Measurements from ENCODE around the gene EMP2.

EMP2 gene

DNA sequence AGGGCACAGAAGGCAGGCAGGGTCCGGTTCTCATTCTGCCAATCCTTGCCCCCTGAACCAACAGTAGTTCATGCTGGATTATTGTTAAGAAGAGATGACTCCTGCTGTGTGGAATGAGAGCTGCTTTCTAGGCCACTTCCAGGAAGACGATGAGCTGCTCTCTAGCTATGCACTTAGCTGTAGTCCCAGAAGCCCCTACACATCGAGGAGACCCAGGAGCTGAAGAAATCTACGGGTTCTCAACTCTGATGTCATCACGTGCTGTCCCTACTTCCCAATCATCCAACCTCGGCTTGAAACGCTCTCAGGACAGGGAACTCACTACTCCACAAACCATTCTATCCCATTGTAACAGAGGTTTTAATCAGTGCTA is 29.0 kb upstream of the EMP2 start:
- FAIRE-seq, result no peak

DNA sequence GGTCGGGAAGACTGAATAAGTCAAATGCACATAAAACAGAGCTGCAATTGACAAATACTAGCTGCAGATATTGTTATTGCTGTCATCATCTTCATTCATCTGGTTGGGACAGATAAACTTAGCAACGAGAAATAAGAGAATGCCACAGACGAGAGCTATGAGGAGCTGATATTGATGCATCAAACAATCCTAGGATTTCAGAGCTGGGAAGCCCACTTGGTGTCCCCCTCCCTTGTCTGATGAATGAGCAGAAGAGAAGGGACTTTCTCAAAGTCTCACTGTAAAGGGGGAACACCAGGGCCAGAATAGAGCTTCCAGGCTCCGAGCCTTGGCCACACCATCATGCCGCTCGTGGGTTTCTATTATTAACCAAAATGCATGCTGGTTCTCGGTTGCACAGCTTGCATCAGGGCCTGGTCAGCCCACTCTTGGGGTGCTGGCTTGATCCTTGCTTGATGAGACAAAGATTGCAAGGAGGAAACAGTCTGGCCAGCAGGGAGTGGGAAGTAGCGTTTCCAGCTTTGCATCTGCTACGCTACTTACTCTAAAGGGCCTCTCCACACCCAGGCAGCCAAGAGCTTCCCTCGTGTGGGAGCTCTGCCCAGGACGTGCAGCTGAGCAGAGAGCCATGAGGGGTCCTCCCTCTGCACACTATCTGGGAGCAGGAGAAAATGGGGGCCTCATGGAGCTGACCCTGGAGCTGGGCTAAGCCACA is 28.4 kb upstream of the EMP2 start:
- no peak for FAIRE-seq

DNA sequence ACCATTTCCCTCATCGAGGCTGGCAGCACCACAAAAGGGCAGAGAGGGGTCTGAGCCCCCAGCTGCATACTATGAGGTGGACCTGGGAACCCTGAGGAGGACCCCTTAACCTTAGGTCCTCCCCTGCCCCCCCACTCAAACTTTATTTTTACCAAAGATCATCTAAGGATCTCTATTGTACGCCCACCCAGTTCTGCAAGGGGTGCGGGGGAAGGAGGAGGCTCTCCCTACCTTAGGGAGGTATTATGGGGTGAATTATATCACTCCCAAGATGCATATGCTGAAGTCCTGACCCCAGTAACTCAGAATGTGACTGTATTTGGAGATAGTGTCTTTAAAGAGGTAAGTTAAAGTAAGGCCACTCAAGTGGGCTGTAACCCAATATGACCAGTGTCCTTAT is 26.8 kb upstream of the EMP2 start:
- no peak for FAIRE-seq

DNA sequence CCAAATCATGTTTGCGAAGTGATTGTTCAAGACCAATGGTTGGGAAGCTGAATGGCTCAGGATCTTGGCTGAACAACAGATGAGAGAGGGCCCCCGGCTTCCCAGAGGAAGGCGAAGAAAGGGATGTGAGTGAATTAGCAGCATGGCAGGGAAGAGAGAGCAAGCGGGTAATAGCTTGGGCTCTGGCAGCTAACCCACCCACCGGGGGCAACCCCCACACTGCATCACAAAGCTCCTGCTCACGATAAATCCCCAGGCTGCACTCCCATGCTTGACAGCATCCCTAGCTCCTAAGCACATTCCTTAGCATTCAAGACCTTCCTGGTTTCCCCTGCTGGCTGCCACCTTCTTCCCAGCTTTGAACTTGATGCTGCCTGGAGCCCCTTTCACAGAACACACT is 26.2 kb upstream of the EMP2 start:
- FAIRE-seq, result no peak

DNA sequence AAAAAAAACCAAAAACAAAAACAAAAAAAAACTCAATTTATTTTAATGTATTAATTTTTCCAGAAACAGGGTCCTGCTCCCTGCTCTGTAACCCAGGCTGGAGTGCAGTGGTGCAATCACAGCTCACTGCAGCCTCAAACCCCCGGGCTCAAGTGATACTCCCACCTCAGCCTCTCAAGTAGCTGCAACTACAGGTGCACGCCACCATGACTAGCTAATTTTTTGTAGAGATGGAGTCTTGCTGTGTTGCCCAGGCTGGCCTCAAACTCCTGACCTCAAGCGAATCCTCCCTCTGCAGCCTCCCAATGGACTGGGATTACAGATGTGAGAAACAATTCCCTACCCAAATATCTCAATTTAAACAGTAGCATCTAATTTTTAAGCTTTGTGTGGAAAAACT is 25.2 kb upstream of the EMP2 start:
- FAIRE-seq, result no peak

DNA sequence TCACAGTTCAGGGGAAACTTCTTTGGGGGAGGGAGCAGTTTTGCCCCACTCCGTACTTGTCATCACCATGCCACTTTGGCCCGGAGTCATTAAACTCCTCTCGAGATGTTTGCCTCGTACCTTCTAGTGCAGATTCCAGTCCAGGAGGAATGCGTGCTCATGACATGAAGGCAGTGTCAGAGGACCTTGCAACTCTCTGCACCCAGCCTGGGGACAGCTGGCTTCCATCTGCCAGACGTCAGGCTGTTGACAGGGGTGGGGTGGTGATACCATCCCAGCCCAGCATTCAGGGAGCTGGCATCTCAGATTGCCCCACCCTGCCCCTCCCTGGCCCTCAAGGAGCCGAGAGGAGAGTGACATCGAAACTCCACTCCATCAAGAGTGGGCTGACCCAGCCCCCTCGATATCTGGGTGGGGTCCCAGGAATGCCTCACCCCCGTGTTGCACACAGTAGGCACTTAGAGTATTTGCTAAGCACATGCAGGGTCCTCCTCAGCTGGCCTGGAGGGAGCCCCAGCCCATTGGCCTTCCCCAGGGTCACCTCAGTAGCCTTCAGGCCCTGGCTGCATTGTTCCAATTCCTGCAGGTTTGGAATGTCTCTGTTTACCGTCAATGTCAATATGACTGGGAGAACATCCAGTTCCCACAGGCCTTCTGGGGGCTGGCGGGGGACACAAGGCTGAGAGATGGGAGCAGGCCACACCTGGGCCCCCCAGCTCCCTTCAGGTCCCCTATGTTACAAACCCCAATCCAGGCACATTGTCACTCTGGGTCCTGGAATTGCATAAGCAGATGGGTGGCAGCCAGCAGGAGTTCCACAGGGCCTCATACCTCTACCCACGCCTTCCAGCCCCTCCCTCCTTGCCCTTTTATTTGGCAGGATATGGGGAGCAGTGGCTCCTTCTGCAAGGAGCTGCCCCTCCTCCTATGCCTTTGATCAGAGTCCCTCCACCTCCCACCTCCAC is 21.3 kb upstream of the EMP2 start:
- no peak for FAIRE-seq

DNA sequence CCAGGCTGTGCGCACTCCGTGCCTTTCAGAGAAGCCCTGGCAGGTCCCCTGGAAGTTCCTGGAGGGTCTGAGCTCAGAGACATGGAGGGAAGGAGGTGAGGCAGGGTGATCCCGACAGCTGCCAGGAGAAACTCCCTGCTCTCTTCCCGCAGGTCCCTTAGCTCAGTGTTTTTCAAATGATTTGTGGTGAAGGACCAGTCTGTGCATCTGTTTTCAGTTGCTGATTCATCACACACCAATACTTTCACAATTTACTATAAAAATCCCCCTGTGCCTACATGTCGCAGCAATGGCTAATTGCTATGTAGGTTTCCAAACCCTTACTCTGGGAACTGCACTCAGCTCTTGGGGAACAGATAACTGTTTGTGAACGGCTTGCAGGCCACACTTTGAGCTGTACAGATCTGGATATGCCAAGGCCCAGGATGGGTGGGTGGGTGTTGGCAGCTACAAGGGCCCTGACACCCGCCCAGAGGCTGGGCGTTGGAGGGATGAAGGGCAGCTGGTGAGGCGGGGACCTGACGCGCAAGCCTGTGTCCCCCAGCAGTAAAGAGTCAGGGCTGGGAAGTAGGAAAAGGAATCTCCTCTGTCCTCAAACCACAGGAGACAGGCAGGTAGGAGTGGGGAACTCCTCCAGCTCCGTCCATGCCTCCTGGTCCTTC is 20.5 kb upstream of the EMP2 start:
- FAIRE-seq, result no peak

DNA sequence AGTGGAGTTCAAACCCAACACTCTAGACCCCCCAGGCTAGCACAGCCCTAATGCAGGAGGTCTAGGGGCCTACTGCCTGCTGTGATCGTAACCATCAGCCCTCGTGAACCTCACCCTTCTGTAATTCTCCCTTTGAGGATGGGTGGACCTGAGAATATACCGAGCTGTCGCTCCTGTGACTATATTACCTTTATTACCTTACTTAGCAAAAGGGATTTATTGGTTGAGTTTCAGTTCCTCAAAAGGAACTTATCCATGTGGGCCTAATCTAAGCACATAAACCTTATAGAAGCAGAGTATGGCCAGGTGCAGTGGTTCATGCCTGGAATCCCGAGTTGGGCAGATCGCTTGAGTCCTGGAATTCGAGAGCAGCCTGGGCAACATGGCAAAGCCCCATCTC is 19.2 kb upstream of the EMP2 start:
- FAIRE-seq, result no peak

DNA sequence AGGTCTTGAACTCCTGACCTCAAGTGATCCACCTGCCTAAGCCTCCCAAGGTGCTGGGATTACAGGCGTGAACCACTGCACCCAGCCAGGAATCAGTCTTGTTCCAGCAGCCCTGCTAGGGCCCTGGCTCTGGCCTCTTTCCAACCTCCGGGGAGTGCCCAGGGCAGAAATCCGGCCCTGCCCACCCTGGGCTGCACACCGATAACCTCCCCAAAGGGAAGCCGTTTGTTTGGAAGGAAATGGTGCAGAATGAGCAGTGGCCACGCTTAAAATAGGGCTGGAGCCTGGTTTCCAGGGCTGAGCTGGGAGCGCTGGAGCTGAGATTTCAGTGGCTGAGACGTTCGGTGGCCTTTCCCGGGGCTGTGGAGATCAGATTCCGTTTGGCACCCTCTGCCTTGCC is 17.8 kb upstream of the EMP2 start:
- no peak for FAIRE-seq

DNA sequence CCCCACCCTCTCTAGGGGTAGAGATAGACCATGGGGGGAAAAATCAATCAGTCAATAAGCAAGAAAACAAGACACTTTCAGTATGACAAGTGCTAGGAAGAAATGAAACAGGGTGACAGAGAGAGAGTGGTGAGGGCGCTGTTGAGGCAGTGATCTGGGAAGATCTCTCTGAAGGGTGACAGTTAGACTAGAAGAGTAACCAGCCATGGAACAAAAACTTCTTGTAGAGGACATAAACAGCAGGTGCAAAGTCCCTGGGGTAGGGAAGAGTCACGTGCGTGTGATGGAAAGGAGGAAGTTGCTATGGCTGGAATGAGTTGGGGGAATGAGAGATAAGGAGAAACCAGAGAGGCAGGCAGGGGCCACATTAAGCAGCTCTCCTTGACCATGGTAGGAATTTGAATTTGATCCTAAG is 16.8 kb upstream of the EMP2 start:
- no peak for FAIRE-seq

DNA sequence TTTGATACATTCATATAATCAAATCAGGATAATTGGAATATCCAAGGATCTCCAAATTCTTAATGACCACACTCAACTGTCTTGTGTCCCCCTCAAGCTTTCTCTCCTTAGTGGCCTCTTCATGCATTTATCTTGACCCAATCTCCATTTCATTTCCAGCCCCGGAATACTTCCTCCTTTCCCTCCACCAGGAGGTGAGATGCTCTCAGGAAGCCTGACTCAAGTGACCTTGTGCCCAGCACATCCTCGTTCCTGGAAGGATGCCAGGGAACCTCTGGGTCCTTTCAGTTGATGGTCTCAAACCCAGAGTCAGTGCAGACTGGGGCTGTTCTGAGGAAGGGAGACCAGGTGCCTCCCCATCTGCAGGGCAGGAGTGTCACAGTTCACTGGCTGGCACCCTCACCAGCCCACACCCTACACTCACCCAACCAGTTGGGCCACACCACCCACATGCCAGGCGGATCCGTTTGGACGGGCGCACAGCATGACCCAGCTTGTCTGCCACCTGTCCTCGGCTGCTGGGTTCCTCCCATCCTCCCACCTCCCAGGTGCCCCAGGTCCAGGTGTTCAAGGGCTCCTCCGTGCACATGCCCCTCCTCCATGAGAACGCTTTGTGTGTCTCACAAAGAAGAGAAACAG is 14.0 kb upstream of the EMP2 start:
- no peak for FAIRE-seq

DNA sequence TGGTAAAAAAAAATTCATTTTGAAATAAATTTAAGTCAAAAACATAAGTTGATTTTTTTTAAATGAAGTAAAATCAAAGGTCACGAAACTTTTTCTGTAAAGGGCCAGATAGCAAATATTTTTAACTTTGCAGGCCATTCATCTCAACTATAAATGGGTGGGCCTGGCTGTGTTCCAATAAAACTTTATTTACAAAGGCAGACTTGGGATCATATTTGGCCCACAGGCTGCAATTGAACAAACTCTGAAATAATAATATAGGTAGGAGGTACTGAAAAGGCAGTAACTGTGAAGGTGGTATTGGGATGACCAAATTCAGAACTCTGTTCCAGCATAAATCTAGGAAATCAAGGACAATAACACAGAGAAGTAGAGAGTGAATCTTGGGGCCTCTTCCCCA is 12.2 kb upstream of the EMP2 start:
- FAIRE-seq, result no peak

DNA sequence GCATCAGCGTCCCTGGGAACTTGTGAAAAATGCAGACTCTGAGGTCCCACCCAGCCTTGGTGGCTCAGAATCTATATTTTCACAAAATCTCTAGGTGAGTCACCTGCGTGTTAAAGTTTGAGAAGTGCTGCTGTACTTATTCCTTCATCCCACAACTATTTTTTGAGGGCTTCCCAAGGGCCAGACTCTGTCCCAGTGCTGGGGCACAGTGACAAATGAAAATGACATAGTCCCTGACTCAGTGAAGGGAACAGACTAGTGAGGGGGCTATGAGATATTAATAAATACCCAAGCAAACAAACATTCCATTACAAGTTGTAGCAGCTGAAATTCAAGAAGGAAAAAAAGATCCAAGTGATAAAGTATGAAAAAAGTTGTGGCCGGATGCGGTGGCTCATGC is 9.9 kb upstream of the EMP2 start:
- FAIRE-seq, result no peak

DNA sequence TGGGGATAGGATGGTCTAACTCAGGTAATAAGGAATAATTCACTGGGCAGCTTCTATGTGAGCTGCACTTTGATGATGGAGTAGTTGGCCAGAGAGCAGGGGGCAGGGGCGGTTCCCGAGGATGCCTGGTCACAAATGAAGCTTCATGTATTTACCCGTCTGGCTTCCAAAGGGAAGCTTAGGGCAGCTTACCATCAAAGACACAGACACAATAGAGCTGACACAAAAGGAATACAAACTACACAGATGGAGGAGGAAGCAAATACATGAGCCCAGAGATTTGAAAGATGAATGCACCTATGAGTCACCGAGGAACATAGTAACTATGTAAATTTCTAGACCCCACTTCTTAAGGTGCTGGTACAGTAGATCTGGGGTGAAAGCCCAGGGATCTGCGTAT is 8.7 kb upstream of the EMP2 start:
- FAIRE-seq, result no peak

DNA sequence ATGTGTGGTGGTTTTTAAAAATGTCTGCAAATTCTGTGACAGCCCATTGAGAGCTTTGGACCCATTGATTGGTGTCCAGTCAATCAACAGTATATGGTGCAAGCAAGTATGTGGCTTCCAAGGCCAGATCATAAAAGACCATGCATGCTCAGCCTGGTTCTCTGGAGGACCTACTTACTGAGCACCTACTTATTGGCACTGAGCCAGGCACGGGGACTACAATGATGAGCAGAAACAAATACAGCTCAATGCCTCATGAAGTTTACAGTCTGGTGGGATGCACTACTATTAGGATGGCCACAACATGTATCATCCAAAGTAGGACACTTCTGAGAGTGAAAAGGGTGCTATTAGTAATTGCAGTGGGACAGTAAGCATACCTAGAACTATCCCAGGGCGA is 7.2 kb upstream of the EMP2 start:
- no peak for FAIRE-seq

DNA sequence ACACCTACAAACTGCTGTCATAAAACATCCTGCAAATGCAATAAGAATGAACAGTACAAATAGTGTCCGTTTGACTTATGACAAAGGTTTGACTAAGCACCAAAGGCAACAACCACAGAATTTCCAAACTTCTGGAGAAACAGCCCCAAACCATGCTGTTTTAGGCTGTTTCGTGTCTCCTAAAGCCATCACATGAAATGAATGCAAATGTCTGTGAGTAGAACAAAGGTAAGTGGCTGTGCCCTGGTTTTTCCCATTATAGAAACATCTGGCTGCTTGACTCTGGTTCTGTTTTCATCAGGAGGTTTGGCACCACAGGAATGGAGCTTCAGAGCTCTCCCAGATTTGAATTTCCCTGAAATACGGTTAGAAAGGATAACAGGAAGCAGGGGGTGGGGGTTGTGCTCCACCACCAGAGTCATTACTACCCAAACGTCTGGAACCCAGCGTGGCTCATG is 4.6 kb upstream of the EMP2 start:
- no peak for FAIRE-seq

DNA sequence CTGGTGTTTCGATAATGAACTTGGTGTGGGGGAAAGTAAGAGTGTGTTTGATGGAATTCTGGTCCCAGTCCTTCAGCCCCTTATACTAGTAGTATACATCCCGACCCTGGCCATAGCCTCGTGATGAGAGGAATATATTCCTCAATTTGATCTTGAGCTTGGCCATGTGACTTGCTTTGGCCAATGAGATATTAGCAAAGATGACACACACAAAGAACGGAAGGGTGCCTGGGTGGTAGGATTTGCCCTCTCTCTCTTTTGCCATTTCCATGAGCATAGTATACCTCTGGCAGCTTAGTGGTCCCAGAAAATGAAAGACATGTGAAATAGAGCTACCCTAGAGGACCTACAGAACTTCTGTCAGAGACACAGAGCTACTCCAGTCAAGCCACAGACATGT is 2.9 kb upstream of the EMP2 start:
- FAIRE-seq, result no peak

DNA sequence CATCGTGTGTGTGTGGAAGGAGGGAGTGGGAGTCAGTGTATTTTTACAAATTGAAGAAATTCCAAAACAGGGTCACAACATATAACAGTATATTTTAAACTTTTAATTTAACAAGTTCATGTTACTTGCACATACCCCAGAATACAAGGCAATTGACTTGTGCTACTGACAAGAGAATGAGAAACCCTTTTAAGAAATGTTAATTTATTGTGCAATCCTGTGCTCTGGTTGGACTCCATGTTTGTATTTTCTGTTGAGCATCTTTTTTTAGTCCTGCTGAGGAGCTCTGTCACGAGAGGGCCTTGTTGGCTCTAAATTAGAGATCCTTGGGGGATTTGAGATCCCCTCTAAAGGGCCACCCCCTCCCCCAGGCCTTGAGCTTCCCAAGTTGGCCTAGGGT is 1.1 kb upstream of the EMP2 start:
- no peak for FAIRE-seq

DNA sequence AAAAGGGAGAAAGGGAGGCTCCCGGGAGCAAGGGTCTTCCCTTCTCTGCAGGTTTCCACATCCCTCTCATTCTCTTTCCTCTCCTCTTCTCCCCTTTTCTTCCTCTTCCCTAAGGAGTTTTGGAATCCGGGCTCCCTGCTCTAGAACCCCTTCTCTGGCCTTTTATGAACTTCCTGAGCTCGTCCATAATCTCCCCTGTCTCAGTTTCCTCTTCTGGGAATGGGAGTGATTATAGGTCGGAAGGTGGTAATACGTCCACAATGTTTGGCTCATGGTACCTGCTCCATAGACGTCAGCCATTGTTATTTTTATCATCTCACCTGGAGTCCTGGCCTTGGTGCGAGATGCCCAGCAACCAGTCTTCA is 467 bp upstream of the EMP2 start:
- FAIRE-seq, result no peak

DNA sequence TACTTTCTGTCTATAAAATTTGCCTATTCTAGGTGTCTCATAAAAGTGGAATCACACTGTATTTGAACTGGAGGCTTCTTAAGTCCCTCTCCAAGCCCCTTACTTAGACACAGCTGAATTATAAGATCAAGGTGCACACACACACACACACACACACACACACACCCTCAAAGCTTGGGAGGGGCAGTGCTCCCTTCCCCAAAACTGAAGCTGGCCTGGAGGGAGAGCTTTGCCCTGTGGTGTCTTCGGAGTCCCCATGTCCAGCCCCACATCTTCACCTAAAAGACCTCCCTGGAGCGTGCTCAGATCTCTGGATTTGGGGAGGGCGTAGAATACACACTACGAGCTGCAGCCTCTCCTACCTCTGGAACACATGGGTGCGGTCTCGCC is 828 bp downstream of the EMP2 start:
- no peak for FAIRE-seq

DNA sequence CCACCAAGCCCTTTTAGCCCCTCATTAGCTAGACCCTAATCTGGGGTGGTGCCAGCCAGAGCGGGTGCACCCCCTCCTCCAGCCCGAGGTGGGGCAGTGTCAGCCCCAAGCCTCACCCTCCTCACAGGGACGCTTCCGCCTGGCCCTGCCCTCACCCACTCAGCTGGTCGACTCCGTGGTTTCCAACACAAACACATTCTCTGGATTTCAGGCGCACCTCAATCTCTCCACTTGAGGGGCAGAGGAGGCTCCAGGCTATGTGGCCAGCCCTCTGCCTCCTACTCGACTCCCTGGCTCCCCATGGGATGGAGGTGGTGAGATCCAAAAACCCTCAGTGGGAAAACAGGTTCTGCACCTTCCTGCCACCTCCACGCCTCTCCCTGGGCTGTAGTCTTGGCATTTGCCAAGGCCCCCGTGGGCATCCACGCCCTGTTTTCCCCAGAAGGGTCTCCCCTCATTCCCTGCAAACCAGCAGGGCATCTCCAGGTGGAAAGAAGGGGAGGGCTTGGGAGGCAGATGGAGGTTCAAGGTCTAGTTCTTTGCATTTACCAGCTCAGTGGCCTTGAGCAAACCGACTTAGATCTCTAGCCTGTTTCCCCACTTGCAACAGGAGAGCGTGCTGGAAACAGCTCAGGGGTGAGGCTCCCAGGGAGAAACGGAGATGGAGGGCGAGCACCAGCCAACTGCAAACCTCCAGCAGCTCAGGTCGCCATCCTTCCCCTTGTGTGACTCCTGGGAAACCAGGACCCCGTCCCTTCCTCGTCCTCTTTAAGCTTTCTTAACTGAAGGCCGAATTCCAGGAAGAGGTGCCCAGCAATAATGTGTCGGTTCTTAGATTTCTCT is 1.7 kb downstream of the EMP2 start:
- no peak for FAIRE-seq

All from TTC549 (cell line).